Measurements from ENCODE around the gene RORC.

DNA sequence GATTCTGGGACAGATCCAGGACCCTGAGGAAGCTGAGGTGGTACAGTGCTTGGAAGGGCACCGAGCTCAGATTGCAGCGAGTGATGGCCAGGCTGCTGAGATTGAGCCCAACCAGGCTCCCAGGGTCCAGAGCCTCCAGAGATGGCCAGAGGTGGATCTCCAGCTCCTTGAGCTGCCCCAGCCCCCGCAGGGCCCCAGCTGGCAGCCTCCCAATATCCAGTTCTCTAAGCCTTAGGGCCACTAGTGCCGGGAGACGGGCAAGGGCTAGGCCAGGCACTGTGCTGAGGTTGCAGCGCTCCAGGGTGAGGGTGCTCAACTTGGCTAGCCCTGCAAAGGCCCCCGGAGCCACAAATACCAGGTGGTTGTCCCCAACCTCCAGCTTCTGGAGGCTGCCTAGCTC, 29.8 kb downstream of the RORC start:
- no peak for TF ChIP-seq TAF1 (IDR thresholded peaks at IDR 0.05; ENCODE audit: borderline replicate concordance, low read depth, low read length)
- no peak for TF ChIP-seq POLR2A (IDR thresholded peaks at IDR 0.05; ENCODE audit: low read depth, low read length)
- no peak for TF ChIP-seq POLR2AphosphoS5 (IDR thresholded peaks at IDR 0.05; ENCODE audit: low read depth, low read length)

All from GM12892 (cell line).